ENCODE measurements around the gene PGBD4. TPM values are rescaled to one million over a fixed set of nuclear protein-coding genes. Genes with fewer than 3 reads are reported as not detected.

PGBD4 gene
- total and polyA plus RNA-seq, 2 of the 13 experiments (the other 11 are each of a cell fraction or from before 2014, with no cell fraction given) = 1.4 to 1.7 TPM

- TF ChIP-seq KMT2B (CRISPR knock-in tag; IDR thresholded peaks at IDR 0.05) (0 out of 2 replicates have a peak, but pooled peaks have one; percentile 3), ZKSCAN5 (CRISPR knock-in tag; IDR thresholded peaks at IDR 0.05) (no peak), SP1 (IDR thresholded peaks at IDR 0.05) (no peak), SP1 (CRISPR knock-in tag; IDR thresholded peaks at IDR 0.05) (no peak), TEF (CRISPR knock-in tag; IDR thresholded peaks at IDR 0.05) (no peak), ZNF558 (CRISPR knock-in tag; IDR thresholded peaks at IDR 0.05; ENCODE audit: borderline replicate concordance) (0 out of 2 replicates have a peak, but pooled peaks have one; percentile 56), CENPX (CRISPR knock-in tag; IDR thresholded peaks at IDR 0.05) (no peak), MLLT10 (CRISPR knock-in tag; IDR thresholded peaks at IDR 0.05) (no peak), ZNF556 (CRISPR knock-in tag; IDR thresholded peaks at IDR 0.05; ENCODE audit: borderline replicate concordance) (no peak), NONO (IDR thresholded peaks at IDR 0.05) (no peak), NONO (CRISPR knock-in tag; conservative IDR thresholded peaks at IDR 0.05) (no peak), ASH2L (IDR thresholded peaks at IDR 0.05; ENCODE audit: insufficient read length, low read depth, low read length) (peak; percentile 4), IRF2 (CRISPR knock-in tag; IDR thresholded peaks at IDR 0.05) (0 out of 2 replicates have a peak, but pooled peaks have one; percentile 3), CBFB (CRISPR knock-in tag; IDR thresholded peaks at IDR 0.05) (no peak), ZFY (CRISPR knock-in tag; IDR thresholded peaks at IDR 0.05) (0 out of 2 replicates have a peak, but pooled peaks have one; percentile 48), NFE2L1 (CRISPR knock-in tag; IDR thresholded peaks at IDR 0.05; ENCODE audit: borderline replicate concordance) (no peak), EHMT2 (IDR thresholded peaks at IDR 0.05; ENCODE audit: borderline replicate concordance, low read depth, low read length) (no peak), GMEB1 (CRISPR knock-in tag; IDR thresholded peaks at IDR 0.05; ENCODE audit: borderline replicate concordance) (no peak)
- TF ChIP-seq, protein P1, sequence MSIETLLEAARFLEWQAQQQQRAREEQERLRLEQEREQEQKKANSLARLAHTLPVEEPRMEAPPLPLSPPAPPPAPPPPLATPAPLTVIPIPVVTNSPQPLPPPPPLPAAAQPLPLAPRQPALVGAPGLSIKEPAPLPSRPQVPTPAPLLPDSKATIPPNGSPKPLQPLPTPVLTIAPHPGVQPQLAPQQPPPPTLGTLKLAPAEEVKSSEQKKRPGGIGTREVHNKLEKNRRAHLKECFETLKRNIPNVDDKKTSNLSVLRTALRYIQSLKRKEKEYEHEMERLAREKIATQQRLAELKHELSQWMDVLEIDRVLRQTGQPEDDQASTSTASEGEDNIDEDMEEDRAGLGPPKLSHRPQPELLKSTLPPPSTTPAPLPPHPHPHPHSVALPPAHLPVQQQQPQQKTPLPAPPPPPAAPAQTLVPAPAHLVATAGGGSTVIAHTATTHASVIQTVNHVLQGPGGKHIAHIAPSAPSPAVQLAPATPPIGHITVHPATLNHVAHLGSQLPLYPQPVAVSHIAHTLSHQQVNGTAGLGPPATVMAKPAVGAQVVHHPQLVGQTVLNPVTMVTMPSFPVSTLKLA (IDR thresholded peaks at IDR 0.05) = no peak
- TF ChIP-seq, protein P2, sequence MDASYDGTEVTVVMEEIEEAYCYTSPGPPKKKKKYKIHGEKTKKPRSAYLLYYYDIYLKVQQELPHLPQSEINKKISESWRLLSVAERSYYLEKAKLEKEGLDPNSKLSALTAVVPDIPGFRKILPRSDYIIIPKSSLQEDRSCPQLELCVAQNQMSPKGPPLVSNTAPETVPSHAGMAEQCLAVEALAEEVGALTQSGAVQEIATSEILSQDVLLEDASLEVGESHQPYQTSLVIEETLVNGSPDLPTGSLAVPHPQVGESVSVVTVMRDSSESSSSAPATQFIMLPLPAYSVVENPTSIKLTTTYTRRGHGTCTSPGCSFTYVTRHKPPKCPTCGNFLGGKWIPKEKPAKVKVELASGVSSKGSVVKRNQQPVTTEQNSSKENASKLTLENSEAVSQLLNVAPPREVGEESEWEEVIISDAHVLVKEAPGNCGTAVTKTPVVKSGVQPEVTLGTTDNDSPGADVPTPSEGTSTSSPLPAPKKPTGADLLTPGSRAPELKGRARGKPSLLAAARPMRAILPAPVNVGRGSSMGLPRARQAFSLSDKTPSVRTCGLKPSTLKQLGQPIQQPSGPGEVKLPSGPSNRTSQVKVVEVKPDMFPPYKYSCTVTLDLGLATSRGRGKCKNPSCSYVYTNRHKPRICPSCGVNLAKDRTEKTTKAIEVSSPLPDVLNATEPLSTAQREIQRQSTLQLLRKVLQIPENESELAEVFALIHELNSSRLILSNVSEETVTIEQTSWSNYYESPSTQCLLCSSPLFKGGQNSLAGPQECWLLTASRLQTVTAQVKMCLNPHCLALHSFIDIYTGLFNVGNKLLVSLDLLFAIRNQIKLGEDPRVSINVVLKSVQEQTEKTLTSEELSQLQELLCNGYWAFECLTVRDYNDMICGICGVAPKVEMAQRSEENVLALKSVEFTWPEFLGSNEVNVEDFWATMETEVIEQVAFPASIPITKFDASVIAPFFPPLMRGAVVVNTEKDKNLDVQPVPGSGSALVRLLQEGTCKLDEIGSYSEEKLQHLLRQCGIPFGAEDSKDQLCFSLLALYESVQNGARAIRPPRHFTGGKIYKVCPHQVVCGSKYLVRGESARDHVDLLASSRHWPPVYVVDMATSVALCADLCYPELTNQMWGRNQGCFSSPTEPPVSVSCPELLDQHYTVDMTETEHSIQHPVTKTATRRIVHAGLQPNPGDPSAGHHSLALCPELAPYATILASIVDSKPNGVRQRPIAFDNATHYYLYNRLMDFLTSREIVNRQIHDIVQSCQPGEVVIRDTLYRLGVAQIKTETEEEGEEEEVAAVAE (CRISPR knock-in tag; IDR thresholded peaks at IDR 0.05; ENCODE audit: borderline replicate concordance) = no peak
- TF ChIP-seq, protein P3, sequence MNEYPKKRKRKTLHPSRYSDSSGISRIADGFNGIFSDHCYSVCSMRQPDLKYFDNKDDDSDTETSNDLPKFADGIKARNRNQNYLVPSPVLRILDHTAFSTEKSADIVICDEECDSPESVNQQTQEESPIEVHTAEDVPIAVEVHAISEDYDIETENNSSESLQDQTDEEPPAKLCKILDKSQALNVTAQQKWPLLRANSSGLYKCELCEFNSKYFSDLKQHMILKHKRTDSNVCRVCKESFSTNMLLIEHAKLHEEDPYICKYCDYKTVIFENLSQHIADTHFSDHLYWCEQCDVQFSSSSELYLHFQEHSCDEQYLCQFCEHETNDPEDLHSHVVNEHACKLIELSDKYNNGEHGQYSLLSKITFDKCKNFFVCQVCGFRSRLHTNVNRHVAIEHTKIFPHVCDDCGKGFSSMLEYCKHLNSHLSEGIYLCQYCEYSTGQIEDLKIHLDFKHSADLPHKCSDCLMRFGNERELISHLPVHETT (CRISPR knock-in tag; conservative IDR thresholded peaks at IDR 0.05) = peak; percentile 9; the same call in 1 of the 2 replicates
These were observed 467 bp downstream of the PGBD4 start (continued) for GRCh38 chr15:34102175-34102925.

All from HepG2 (cell line).